Measurements from ENCODE around the gene ITGB2. TPM values are rescaled to one million over a fixed set of nuclear protein-coding genes. Genes with fewer than 3 reads are reported as not detected.

The ITGB2 gene
- total RNA-seq, 1 experiment from 2014 or later = 0.91 TPM

DNA sequence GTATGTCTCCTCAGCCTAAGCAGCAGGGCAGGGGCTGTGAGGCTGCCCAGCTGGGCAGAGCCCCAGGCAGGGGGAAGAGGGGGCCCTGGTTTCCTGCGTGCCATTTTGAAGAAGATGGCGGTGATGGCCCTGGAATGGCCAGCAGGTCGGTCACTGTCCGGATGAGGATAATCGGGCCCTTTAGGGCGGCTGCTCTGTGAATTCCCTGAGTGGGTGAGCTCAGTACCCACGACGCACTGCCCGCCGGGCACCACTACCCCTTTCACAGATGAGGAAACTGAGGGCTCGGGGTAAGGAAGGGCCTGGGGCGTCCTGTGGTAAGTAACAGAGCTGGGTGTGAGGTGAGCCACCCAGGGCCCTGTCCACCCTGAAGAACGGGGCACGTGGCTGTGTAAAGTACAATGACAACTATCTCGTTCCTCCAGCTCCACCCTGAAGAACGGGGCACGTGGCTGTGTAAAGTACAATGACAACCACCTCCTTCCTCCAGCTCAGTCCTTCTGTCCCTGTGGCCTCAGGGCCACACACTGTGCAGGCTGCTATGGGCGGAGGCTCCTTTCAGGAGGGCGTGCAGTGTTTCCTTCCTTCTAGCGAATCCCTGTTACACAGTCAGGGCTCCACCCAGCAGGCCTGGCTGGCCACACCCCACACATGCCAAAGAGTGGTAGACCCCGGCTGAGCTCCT is 23.2 kb downstream of the ITGB2 start:
- no peak for DNase-seq (ENCODE audit: low spot score)

DNA sequence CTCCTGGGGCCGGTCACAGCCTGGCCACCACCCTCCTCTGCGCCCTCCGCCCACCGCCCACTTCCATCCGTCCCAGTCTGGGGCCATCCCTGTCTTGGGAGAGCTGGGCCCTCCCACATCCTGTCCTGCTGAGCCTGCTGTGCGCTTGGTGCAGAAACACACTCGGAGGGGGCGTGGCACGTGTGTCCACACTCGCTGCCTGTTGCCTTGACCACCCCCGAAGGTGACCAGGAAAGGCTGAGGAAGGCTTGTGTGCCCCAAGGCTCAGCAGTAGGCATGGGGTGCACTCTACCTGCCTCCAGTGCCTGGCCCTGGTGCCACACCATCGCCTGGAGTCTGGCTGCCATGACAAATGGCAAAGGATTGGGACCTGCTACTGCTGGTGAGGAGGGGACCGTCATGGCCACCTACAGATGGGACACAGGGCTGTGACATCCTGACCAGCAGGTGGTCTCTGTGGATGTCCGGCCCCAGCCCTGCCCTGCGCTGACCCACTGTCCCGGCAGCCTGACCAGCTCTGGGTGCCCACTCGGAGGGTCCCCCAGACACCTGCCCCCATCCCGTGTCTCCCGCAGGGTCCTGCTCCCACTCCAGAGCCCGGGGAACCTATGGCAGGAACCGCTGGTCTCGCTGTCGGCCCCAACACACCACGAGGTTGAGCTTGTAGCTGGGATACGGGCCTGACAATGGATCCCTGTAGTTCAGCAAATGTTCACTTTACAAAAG is 24.0 kb downstream of the ITGB2 start:
- DNase-seq (ENCODE audit: low spot score) = no peak

DNA sequence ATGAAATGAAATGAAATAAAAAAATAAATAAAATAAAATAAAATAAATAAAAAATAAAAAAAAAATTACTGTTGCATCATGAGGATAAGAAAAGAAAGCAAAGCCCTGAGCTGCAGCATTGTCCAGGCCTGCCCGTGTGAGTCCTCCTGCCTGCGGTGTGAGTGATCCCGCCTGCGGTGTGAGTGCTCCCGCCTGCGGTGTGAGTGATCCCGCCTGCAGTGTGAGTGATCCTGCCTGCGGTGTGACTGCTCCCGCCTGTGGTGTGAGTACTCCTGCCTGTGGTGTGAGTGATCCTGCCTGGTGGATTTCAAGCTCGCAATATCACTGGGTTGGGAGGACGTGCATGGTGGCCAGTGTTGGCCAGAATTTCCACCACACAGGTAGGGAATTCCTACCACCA is 24.8 kb downstream of the ITGB2 start:
- no peak for DNase-seq (ENCODE audit: low spot score)

- no peak for DNase-seq (ENCODE audit: low spot score)
These were observed 25.9 kb downstream of the ITGB2 start for GRCh38 chr21:44894687-44895302.

GRCh38 chr21:44893948-44894656 is 26.6 kb downstream of the ITGB2 start:
- no peak for DNase-seq (ENCODE audit: low spot score)

GRCh38 chr21:44893278-44893556 is 27.5 kb downstream of the ITGB2 start:
- no peak for DNase-seq (ENCODE audit: low spot score)

GRCh38 chr21:44892536-44893277 is 28.0 kb downstream of the ITGB2 start:
- DNase-seq (ENCODE audit: low spot score) = no peak

- no peak for DNase-seq (ENCODE audit: low spot score)
These were observed 28.6 kb downstream of the ITGB2 start for GRCh38 chr21:44892095-44892494.

GRCh38 chr21:44891631-44892031 is 29.1 kb downstream of the ITGB2 start:
- DNase-seq (ENCODE audit: low spot score) = no peak

- DNase-seq (ENCODE audit: low spot score) = no peak
These were observed 29.6 kb downstream of the ITGB2 start for GRCh38 chr21:44890961-44891541.

DNA sequence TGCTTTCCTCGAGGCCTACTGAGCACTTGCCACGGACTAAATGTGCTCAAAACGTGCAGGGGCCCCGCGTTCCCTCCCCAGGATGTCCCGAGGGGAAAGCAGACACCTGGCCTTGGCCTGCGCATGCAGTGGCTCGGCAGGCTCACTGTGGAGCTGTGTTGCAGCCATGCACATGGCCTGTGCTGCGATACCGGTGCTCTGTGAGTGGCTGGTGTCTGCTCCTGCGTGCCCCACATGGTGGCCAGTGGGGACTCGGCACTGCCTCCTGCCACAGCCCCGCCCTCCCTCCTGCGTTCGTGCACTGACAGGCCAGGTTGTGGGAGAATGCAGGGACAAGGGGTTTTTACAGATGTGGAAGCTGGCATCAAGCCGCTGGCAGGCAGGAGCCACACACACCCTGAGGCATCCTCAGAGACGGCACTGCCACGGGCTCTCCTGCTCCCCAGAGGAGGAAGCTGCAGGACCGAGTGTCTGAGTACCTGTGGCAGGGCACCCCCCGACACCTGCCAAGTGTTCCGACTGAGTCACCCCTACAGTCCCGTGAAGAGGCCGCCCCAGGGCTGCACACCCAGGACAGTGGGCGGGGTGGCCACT is 30.3 kb downstream of the ITGB2 start:
- DNase-seq (ENCODE audit: low spot score) = no peak

DNA sequence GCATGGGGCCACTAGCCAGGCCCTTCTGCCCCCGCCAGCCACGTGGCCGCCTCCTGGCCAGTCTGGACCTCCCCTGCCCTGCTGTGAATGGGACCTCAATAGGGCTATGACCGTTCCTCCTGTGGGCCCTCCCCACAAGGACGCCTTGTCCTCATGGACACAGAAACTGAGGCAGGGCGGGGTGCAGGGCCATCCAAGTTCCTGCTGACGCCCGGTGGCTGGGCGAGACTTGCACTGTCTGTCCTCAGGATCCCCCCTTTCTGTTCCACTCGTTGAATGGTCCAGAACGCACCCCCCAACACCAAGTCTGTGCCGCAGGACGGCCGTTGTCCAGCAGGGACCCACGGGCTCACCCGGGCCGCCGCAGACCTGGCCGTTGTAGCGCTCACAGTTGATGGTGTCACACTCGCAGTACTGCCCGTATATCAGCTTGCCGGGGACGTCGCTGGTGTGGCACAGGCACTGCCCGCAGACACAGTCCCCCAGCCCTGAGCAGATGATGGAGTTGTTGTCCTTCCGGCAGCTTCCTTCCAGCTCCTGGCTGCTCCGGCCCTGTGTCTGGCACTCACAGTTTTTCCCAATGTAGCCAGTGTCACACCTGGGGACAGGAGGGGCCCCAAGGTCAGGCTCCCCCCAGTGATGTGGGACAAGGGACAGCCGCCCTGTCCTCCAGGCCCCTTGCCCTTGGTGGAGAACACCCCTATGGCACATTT is 30.9 kb downstream of the ITGB2 start:
- DNase-seq (ENCODE audit: low spot score) = no peak

- DNase-seq (ENCODE audit: low spot score) = no peak
These were observed 31.8 kb downstream of the ITGB2 start for GRCh38 chr21:44888581-44889550.

- DNase-seq (ENCODE audit: low spot score) = no peak
These were observed 32.7 kb downstream of the ITGB2 start for GRCh38 chr21:44887807-44888580.

DNA sequence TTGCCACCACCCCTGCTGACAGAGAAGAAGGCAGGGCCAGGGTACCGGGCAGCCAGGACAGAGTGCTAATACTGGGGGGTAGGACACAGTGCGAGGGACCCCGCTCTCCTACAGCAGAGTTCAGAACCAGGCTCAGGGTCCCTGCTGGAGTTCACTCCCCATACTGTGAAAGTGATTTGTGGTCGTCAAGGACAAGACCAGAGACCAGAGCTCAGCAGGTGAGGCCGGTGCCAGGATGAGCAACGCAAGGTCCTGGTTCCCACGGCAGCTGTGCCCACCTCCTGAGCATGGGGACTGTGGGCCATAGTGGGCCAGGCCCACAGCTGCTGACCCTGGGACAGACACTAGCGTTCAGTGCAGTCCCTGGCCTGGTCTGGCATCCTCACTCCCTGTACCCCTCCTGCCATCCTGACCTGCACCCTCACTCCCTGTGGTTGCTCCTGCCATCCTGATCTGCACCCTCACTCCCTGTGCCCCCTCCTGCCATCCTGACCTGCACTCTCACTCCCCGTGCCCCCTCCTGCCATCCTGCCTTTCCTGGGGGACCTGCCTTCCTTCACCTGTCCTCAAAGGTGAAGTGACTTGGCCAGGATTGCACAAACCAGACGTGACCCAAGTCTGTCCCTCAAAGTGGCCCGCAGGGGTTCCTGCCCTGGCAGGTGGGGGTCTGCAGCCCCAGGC is 33.4 kb downstream of the ITGB2 start:
- no peak for DNase-seq (ENCODE audit: low spot score)

DNA sequence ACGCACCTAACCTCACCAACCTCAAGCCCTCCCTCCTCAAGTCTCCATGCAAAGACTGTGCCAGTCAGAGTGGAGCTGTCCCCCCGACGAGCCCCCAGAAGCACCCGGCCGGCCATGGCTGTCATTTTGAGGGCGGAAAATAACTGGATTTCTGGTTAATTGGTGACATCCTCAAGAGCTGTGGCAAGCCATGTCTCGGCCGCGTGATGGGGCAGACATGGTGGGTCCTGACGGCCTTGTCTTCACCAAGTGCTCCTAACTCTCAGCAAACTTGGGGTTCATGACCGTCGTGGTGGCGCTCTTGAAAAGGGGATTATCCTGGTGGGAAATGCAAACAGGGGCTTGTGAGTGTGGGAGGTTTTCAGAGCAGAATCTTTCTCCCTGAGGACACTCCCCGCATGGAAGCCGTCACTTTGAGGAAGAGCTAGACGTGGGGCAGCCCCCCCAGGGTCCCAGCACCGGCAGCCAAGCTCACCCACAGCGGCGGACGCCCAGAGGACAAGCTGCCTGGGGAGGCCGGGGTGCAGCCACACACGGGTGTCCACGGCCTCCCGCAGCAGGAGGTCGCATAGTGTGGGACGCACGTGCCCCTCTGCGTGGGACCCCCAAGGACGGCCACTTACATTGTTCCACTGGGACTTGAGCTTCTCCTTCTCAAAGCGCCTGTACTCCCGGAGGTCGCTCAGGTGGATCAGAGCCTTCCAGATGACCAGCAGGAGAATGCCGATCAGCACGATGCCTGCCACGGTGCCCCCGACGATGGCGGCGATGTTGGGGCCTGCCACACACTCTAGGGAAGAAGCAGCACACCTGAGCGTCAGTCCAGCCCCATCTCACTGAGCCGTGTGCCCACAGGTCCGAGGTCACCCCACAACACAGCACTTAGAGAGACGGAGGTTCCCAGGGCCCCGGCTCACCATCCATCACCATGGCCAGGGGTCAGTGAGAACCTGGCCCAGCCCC is 34.3 kb downstream of the ITGB2 start:
- DNase-seq (ENCODE audit: low spot score) = no peak

GRCh38 chr21:44885615-44886014 is 35.1 kb downstream of the ITGB2 start:
- DNase-seq (ENCODE audit: low spot score) = no peak
